22Rv1 (cell line): Measurements from ENCODE around the gene ACSS2.

Experiments used
- H3K27ac ChIP-seq: fragments of 450-650 bp; 2 replicates; pipeline ENCODE4 v1.5.1; 2017
- ZFX ChIP-seq: fragments of 450-650 bp; IDR thresholded peaks from 2 replicates; pipeline ENCODE4 v1.6.1; 2017; ENCODE audit warnings: antibody characterized with exemption, borderline replicate concordance
- TF ChIP-seq, protein P1 (sequence below): fragments of 450-650 bp; IDR thresholded peaks from 2 replicates; pipeline ENCODE4 v1.5.1; 2017; ENCODE audit warnings: mild to moderate bottlenecking

The ACSS2 gene

DNA sequence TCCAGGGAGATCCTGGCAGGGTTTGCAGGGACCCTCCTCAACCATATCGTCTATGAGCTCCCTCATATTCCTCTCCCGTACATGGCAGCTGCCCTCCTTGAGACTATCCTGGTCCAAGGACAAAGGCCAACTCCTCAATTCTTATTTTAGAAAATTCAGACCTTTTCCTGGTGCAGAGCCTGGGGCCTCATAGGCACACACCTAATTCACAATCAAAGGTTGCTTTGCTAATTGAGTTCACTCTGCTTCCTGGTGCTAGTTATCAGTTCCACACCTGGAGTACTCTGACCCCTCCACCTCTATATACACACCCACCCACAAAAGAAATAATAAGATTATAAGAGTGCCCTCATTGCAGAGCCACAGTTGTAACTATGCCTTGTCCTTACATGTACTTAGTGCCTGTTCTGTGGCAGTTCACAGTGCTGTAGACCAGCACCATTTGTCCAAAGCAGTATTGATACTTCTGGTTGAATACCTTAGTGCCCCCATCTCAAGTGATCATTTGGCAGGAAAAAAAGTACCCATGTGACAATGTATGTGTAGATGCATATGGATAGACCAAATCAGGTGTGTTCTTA, 40.5 kb downstream of the ACSS2 start:
- TF ChIP-seq, protein P1, sequence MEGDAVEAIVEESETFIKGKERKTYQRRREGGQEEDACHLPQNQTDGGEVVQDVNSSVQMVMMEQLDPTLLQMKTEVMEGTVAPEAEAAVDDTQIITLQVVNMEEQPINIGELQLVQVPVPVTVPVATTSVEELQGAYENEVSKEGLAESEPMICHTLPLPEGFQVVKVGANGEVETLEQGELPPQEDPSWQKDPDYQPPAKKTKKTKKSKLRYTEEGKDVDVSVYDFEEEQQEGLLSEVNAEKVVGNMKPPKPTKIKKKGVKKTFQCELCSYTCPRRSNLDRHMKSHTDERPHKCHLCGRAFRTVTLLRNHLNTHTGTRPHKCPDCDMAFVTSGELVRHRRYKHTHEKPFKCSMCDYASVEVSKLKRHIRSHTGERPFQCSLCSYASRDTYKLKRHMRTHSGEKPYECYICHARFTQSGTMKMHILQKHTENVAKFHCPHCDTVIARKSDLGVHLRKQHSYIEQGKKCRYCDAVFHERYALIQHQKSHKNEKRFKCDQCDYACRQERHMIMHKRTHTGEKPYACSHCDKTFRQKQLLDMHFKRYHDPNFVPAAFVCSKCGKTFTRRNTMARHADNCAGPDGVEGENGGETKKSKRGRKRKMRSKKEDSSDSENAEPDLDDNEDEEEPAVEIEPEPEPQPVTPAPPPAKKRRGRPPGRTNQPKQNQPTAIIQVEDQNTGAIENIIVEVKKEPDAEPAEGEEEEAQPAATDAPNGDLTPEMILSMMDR = no peak
- TF ChIP-seq ZFX = no peak
- H3K27ac ChIP-seq = no peak overlapping the region

DNA sequence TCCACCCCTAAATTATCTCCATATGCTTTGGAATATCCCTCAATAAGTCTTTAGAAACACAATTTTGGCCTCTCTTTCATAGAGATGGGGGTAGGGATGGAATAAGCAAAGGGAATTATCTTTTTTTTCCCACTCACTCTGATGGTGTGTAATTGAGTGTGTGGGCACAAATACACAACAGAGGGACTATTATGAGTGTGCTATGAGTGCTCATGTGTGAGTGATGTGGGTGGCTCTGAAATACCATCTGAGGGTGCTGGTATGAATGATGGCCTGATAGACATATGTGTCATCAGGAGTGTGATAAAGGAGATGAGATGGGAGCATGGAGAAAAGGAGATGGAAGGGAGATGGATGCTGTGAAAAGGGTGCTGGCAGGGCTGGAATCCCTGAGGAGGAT, 43.6 kb downstream of the ACSS2 start:
- TF ChIP-seq, protein P1 = no peak
- TF ChIP-seq ZFX = no peak
- H3K27ac ChIP-seq = no peak overlapping the region

DNA sequence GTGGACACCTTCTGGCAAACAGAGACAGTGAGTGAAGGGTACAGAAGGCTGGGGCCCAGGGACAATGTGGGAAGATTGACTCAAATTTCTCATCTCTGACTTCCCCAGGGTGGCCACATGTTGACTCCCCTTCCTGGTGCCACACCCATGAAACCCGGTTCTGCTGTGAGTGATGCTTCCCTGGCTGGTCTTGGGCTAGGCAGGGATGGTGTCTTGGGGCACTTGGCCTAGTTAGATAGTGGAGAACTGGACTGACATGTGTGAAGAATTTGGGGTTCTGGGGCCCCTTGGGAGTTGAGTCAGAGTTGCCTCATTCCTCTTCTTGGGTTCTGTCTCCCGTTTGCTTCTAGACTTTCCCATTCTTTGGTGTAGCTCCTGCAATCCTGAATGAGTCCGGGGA, 45.0 kb downstream of the ACSS2 start:
- TF ChIP-seq ZFX = no peak
- TF ChIP-seq, protein P1 = no peak
- H3K27ac ChIP-seq = no peak overlapping the region

DNA sequence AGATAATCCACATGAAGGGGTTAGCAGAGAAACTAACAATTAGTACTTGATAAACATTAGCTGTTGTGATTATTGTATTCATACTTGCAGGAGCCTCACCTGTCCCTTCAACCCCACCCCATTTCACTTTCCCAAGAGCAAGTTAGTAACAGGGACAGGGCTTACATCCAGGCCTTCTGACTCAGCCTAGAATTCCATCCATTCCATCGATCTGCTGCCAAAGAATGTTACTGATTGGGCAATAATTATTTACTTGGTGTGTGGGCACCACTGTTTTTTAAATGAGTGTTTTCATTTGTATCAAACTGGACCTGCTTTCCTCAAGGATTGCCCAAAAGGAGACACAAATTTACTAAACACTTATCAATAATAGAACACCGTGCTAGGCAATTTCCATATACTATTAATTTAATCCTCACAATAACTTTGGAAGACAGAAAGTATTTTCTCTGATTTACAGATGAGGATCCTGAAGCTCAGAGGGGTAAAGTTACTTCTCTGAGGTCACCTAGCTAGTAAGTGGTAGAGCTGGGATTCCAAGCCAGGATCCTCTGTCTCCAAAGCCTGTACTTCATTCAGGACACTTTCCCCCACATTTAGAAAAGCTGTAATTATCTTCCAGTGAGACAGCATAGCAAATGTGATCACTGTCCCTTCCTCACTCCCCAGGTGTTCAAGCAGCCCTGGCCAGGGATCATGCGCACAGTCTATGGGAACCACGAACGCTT, 46.4 kb downstream of the ACSS2 start:
- H3K27ac ChIP-seq = no peak overlapping the region
- no peak for TF ChIP-seq ZFX
- TF ChIP-seq, protein P1 = no peak

DNA sequence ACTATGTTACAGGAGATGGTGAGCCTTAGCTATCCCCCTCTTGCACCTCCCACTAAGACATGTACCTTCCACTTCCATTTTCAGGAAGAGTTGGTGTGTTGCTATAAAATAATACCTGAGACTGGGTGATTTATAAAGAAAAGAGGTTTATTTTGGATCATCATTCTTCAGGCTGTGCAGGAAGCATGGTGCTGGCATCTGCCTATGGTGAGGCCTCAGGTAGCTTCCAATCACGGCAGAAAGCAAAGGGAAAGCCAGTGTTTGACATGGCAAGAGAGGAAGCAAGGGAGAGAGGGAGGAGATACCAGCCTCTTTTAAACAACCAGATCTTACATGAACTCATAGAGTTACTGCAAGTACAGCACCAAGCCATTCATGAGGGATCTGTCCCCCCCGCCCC, 47.0 kb downstream of the ACSS2 start:
- H3K27ac ChIP-seq = no peak overlapping the region
- TF ChIP-seq ZFX = no peak
- TF ChIP-seq, protein P1 = no peak

DNA sequence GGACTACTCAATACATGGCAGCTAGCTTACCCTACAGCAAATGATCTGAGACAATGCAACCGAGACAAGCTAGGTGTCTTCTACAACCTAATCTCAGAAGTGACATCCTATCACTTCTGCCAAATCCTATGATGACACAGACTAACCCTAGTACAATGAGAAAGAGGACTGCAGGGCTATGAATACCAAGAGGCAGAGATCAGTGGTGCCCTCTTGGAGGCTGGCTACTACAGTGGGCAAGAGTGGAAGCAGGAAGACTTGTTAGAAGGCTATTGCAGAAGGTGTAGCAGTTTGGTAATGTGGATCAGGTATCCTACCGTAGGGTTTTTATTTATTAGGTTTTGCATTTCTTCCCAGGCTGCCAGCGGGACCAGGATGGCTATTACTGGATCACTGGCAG, 48.9 kb downstream of the ACSS2 start:
- TF ChIP-seq ZFX = no peak
- TF ChIP-seq, protein P1 = no peak
- no peak overlapping the region for H3K27ac ChIP-seq

DNA sequence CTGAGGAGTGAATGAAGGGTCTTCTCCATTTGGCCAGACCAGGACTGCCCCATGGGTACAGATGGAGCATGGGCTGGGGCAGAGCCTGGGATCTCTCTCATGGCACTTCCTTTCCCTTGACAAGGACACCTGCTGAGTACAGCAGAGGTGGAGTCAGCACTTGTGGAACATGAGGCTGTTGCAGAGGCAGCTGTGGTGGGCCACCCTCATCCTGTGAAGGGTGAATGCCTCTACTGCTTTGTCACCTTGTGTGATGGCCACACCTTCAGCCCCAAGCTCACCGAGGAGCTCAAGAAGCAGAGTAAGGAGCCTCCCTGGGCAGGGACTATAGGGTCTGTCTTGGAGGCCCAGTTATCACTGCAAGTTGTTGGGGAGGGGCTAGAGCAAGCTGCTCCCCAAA, 49.6 kb downstream of the ACSS2 start:
- peak overlapping the region; percentile 37; the same call in 1 of the 2 replicates for H3K27ac ChIP-seq
- no peak for TF ChIP-seq ZFX
- TF ChIP-seq, protein P1 = no peak
